GM21381 (cell line): ENCODE data around the gene SPACA7.

Experiments
- ATAC-seq: cut with Tn5 transposase; IDR thresholded peaks from one replicate; pipeline ENCODE4 v1.9.1; 2021; ENCODE audit warnings: mild to moderate bottlenecking, moderate library complexity; ENCODE audit not compliant: unreplicated experiment

Gene SPACA7, protein sequence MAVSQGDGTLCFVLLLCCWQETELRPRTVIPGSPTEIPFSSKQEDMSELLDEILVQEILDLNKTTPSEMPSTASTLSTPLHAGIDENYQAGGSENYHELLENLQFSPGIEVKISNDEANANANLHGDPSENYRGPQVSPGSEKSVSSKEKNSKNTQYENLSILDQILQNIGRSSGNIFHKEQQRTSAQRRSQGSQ

GRCh38 chr13:112376050-112376681 is at the start of gene SPACA7:
SPACA7 (plus strand) TSS chr13:112376355; CDS start chr13:112376386, 31 bp downstream.
- no peak for ATAC-seq

DNA sequence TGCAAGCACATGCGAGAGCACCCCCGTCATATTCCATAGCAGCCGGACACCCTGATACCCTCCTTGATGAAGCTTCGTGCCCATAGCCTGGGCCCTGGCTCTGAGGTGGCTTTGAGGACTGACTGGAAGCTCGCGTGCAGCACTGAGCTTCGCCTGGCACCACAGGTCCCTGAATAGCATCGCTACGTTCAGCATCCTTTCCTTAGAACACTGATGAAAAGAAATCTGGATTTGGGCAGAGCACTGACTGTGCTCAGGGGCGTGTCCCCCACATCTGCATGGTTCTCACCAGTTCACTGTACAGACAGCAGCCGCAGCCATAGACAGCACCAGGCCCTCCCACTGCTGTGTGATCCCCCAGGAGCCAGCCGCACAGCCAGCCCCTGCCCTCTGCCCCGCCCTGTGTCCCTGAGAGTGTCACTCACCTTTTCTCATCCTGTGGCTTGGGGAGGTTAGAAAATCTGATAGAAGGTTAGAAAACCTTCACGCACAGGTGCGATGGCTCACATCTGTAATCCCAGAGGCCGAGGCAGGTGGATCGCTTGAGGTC is 49.3 kb upstream of the SPACA7 start:
- ATAC-seq, result no peak

DNA sequence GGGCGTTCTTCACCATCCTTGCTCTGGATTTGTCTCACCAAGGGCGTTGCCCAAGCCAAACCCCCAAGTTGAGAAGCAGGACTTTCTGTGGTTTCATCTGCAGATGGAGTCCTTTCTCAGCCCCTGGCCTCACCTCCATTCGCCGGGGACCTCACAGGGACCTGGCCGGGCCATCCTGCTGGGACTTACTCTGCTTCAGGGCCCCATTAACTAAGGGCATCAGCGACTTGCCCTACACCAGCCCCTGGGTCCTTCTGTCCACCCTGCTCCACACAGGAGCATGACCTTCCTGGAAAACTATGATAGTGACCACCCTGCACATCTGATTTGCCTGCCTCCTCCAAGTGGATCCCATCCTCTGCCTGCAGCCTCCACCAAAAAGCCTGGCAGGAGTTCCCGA is 47.2 kb upstream of the SPACA7 start:
- ATAC-seq, result no peak

DNA sequence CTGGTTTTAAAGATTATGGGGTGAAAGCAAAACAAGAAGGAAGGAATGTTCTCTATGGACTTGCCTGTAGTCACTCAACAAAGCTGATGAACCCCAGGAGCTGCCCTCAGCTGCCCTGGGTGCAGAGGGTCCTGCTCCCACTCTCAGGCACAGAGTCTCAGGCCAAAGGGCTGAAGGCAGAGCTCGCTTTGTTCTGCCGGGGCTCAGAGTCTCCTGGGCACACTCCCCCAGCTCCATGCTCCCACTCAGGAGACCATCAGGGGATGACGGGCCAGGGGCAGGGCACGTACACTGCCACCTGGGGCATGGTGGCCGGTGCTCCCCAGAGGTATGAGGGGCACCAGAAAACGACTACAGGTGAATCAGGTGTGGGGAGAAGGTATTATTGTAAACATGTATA is 46.8 kb upstream of the SPACA7 start:
- ATAC-seq, result no peak

DNA sequence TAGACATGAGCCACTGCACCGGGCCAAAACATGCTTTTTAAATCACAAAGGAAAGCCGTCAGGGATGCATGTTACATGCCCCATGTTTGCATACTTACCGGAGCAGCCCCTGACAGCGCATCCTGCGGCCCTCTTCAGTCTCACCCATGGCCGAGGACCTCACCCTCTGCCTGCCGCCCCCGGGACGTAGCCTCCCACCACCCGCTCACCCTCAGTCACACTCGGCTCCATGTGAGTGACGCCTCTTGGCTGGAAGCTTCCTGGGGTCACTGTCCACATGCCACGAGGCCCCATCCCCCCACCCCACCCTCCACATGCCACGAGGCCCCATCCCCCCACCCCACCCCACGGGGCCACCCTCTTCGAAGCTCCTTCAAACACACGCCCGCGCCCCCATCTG is 46.1 kb upstream of the SPACA7 start:
- no peak for ATAC-seq

GRCh38 chr13:112330479-112331381 is 45.4 kb upstream of the SPACA7 start:
- ATAC-seq, result no peak

GRCh38 chr13:112331675-112332074 is 44.5 kb upstream of the SPACA7 start:
- no peak for ATAC-seq

DNA sequence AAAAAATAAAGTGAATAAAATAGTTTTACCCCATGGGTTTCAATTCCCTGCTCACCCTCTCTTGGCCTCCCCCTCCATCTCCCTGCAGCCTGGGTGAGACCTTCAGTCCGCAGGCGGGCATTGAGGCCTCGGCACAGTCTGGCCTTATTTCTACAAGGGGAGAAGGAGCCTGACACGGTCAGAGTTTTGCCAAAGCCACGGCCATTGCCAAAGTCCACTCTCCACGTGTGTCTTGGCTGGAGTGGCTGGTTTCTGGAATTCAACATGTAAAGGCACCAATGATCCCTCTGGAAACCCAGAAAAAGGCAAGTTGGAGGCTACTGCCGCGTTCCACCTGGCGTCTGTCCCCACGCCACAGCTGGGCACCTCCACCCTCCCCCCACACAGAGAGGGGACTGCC is 43.4 kb upstream of the SPACA7 start:
- ATAC-seq, result no peak

DNA sequence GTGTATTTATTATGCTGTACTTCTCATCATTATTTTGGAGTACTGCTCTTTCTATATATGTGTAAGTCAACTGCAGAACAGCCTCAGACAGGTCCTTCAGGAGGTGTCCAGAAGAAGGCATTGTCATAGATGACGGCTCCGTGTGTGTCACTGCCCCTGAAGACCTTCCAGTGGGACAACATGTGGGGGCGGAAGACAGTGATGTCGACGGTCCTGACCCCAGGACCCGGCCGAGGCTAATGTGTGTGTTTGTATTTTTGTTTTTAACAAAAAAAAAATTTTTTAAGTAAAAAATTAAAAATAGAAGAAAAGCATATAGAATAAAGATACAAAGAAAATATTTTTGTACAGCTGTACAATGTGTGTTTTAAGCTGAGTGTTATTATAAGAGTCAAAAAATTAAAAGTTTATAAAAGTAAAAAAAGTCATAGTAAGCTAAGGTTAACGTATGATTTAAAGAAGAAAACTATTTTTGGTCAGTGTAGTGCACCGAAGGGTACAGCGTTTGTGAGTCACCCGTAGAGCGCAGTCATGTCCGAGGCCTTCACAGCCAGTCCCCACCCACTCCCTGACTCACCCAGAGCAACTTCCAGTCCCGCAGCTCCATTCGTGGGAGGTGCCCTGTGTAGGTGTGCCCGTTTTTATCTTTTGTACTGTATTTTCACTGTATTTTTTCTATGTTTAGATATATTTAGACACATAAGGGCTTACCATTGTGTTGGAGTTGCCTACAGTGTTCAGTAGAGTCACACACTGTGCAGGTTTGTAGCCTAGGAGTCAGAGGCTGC is 42.2 kb upstream of the SPACA7 start:
- ATAC-seq, result no peak

GRCh38 chr13:112335135-112335534 is 41.0 kb upstream of the SPACA7 start:
- ATAC-seq, result no peak

- ATAC-seq, result no peak
These were observed 34.7 kb upstream of the SPACA7 start for GRCh38 chr13:112341446-112341845.

DNA sequence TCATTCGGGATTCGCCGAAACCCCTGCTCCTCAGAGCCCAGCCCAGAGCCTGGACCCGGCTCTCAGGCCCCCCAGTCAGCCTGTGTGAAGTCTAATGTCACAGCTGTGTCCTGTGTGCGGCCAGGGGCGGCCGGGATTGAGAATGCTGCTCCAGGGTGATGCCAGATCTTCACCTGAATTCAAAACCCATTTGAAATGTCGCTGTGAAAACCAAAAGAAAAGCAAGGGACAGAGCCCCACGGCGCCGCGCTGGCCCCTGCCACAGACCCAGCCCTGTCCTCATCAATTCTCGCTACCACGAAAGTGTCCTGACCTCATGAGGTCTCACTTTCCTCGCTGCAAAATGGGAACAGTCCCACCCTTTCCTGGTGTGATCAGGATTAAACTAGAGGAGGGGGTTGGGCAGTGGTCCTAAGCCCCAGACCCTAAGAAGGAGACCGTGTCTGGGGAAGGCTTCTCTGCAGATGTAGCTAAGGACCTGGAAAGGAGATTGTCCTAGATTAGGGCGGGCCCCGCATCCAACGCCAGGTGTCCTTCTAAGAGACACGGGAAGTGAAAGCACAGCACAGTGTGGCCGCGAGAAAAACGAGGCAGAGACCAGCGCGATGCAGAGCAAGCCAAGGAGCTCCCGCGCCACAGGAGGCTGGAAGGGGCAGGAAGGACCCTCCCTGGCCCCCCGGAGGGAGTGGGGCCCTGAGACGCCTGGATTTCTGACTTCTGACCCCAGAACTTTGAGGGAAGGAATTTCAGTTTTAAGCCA is 34.0 kb upstream of the SPACA7 start:
- no peak for ATAC-seq

GRCh38 chr13:112342841-112343361 is 33.3 kb upstream of the SPACA7 start:
- ATAC-seq, result no peak

- no peak for ATAC-seq
These were observed 32.6 kb upstream of the SPACA7 start for GRCh38 chr13:112343591-112343990.

DNA sequence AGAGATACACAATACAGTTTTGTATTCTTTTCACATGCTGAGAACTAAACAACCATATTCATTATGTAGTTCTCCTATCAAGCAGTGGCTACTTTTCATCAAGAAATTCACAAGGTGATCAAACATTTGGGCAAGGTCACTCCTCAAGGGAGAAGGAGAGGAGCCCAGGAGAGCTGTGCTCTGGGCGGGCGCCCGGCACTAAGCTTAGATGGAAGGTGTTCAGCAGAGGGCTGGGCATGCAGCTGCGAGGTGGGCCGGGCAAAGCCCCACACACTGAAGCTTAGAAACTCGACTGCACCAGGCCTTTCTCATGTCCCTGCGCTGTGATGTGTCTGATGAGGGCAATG is 30.4 kb upstream of the SPACA7 start:
- no peak for ATAC-seq

- no peak for ATAC-seq
These were observed 29.8 kb upstream of the SPACA7 start for GRCh38 chr13:112346173-112346898.

DNA sequence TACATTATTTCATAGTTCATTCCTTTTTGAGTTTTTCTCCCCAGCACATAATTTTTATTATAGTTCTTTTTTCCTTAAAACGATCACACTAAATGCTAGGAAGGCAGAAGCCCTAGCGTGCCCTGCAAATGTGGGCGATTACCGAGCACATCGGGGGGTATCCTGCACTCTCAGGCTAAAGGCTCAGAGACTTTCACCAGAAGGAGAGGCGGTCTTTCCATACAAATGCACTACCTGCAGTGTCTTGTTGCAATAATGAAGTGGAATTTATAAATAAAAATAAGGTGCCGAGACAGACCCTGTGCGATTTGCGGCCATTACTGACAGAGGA is 29.3 kb upstream of the SPACA7 start:
- no peak for ATAC-seq

DNA sequence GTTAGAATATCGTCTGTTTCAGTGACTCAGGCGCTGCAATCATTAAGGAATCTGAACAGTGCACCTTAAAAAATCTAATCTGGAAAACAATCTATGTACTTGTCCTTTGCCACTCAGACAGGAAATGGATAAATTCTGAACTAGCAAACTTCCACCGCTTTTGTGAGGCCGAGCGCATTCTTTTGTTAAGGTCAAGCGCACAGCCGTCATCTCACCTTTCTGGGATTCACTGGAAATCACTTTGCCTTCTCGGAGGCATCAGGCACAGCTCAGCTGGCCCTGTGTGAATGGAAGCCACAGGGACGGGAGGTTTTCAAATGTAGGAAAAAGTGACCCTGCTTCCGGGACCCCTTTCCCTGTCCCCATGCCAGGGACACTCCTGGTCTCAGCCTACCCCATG is 28.2 kb upstream of the SPACA7 start:
- no peak for ATAC-seq

- no peak for ATAC-seq
These were observed 27.4 kb upstream of the SPACA7 start for GRCh38 chr13:112348642-112349345.
